HEK293 (cell line): ENCODE results near the gene SYT2.

Source experiments
- CTCF ChIP-seq: fragments of 450-650 bp; formaldehyde crosslinking; IDR thresholded peaks from 2 replicates; pipeline ENCODE4 v1.5.1; 2016; ENCODE audit warnings: missing biosample characterization, missing genetic modification characterization
- REST ChIP-seq: fragments of 450-650 bp; formaldehyde crosslinking; IDR thresholded peaks from 2 replicates; pipeline ENCODE4 v1.5.1; 2016; ENCODE audit warnings: missing biosample characterization, missing genetic modification characterization
- ZNF211 ChIP-seq: fragments of 450-650 bp; formaldehyde crosslinking; IDR thresholded peaks from 2 replicates; pipeline ENCODE4 v1.5.1; 2016; ENCODE audit warnings: low read depth, missing biosample characterization, missing genetic modification characterization

GRCh38 chr1:202638019-202638700 lies 72.1 kb downstream of the SYT2 start:
- TF ChIP-seq CTCF (tag by site-specific recombination) (no peak), ZNF211 (tag by site-specific recombination) (no peak), REST (tag by site-specific recombination) (no peak)
